Adrenal gland (tissue), 12 donors: ENCODE data around the gene MAP7D1. TPM values are rescaled to one million over a fixed set of nuclear protein-coding genes. Genes with fewer than 3 reads are reported as not detected.
"Not testable (repeated sequence)": the region's sequence is repeated elsewhere in the genome, so short reads cannot be mapped to it uniquely, and the experiment has no call there.

Experiments used
- DNase-seq, 7 donors: peaks; one replicate each; pipeline ENCODE4 v3.0.0-alpha.2; 2019 to 2020
- H3K27ac ChIP-seq, 5 donors: fragments of 200-600 bp; sonication (generic) in 4 of 5; 1 replicate in 3 of 5; 2 replicates in 2 of 5; pipeline versions ENCODE4 v1.5.1 to v1.8.0; 2016 to 2020; ENCODE audit warnings: mild to moderate bottlenecking in 1 of 5
- H3K27me3 ChIP-seq: fragments of 200-600 bp; 2 replicates; pipeline ENCODE4 v1.8.0; 2021
- H3K36me3 ChIP-seq, 2 donors: fragments of 200-600 bp; replicated peaks in 1 of 2; 1 replicate in 1 of 2; 2 replicates in 1 of 2; pipeline versions ENCODE4 v1.5.1 to v1.8.0; 2018 to 2022
- H3K4me1 ChIP-seq, 2 donors: fragments of 200-600 bp; replicated peaks in 1 of 2; 1 replicate in 1 of 2; 2 replicates in 1 of 2; pipeline versions ENCODE4 v1.5.1 to v1.8.0; 2018 to 2021
- H3K4me3 ChIP-seq, 4 donors: fragments of 200-600 bp; sonication (generic) in 3 of 4; one replicate each; pipeline ENCODE4 v1.5.1; 2016 to 2018
- H3K9me3 ChIP-seq, 3 donors: fragments of 200-600 bp; sonication (generic) in 1 of 3; replicated peaks in 1 of 3; 1 replicate in 2 of 3; 2 replicates in 1 of 3; pipeline versions ENCODE4 v1.5.1 to v1.8.0; 2016 to 2021
- CTCF ChIP-seq, 6 experiments: fragments of 450-650 bp in 4 of 6; fragments of 200-600 bp in 2 of 6; sonication (generic) in 1 of 6; IDR thresholded peaks; 1 replicate in 5 of 6; 2 replicates in 1 of 6; pipeline versions ENCODE4 v1.5.1 to v1.8.0; 2016 to 2021; ENCODE audit warnings: antibody characterized with exemption in 6 of 6, mild to moderate bottlenecking in 2 of 6, moderate library complexity in 1 of 6
- POLR2A ChIP-seq, 2 donors: fragments of 450-650 bp; IDR thresholded peaks; one replicate each; pipeline ENCODE4 v1.6.1; 2017; ENCODE audit warnings: antibody characterized with exemption in 2 of 2, mild to moderate bottlenecking in 2 of 2, moderate library complexity in 1 of 2
- WGBS, 4 donors: extraction: QIAGEN DNeasy Blood & Tissue Kit in 2 of 4; methylation state at CpG; one replicate each; pipeline versions ENCODE4 v1.1.5 to v1.1.7; 2013 to 2017; 5-methylcytosine and 5-hydroxymethylcytosine counted together
- intact Hi-C, 2 donors: fragments of 100-400 bp; cut with DNase I; formaldehyde crosslinking; loops; one replicate each; pipeline versions ENCODE4 v1.14.1 to v1.15.0; 2022 to 2023
- polyA plus RNA-seq, 3 donors: library from polyadenylated mRNA; stranded (reverse); fragments of 200-250 nt in 2 of 3; fragments of 350-450 nt in 1 of 3; fragmentation: Illumina TruSeq in 1 of 3; extraction: RNeasy Lipid Tissue Mini Kit (QIAGEN cat#74804) in 1 of 3; gene quantifications; one replicate each; pipeline ENCODE4 v1.2.3, GENCODE V29; 2013 to 2014
- total RNA-seq, 9 donors: library from RNA; depleted of rRNA in 4 of 9; stranded (reverse); fragments of >200 nt in 4 of 9; fragments of 120-200 nt in 1 of 9; fragmentation: NEBNext Ultra II Directional in 1 of 9; extraction: Animal tissue kit (Norgen Biotek cat#: 25700) in 1 of 9; gene quantifications; one replicate each; pipeline versions ENCODE4 v1.1.0 to v1.2.4, GENCODE V29; 2013 to 2023
- donor health status: healthy with polysubstance abuse.
- donor health status: Bipolar disorder and iron deficiency.
- donor health status: DM: yes; HTN: yes; CAD: no.
- donor health status: DM: no; HTN: no; CAD: no.
- donor health status: DM: no; HTN: no; CAD: no.
- donor health status: DM: yes; HTN: yes; CAD: no.

Gene MAP7D1
- total and polyA plus RNA-seq, 12 donors: 11.8 to 121 (median 68.3) TPM

GRCh38 chr1:36211307-36211706 lies 55.3 kb downstream of the MAP7D1 start:
- H3K27me3 ChIP-seq: no peaks in the 10 kb centered on the region
- no peak for DNase-seq
- intact Hi-C loops: no loop called here
- 95 to 100% (median 95%) methylated on average over 3 of the region's 3 CpGs for WGBS, 4 donors
- no peaks in the 10 kb centered on the region for H3K9me3 ChIP-seq
- H3K27ac ChIP-seq: no peak overlapping the region
- H3K4me3 ChIP-seq: no peak overlapping the region
- no peaks in the 10 kb centered on the region for H3K4me1 ChIP-seq
- no peaks in the 10 kb centered on the region for H3K36me3 ChIP-seq
- TF ChIP-seq CTCF (IDR thresholded peaks at IDR 0.05) (no peak), POLR2A (IDR thresholded peaks at IDR 0.05) (no peak)

DNA sequence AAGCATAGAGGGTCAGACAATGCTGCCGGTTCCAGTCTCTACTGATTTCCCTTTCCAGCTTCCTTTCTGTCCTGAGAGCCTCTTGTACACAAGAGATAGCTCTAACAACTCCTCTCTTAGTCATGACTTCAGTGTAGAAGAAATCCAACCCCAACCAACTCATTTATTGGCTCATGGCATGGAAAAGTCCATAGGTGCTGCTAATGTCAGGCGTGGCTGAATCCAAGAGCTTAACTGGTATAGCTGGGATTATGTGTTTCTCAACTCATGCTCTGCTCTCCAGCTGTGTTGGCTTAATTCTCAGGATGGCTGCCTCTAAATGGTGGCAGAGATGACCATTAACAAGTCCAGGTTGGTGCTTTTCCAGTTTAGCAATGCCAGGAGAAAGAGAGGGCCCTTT lies 55.9 kb downstream of the MAP7D1 start:
- H3K27me3 ChIP-seq: no peaks in the 10 kb centered on the region
- no peak for TF ChIP-seq POLR2A (IDR thresholded peaks at IDR 0.05)
- no peak for TF ChIP-seq CTCF (IDR thresholded peaks at IDR 0.05)
- no peak overlapping the region for H3K4me3 ChIP-seq
- DNase-seq: no peak
- whole genome bisulfite sequencing, 4 donors: 79 to 94% (median 90%) methylated on average over 1 to 2 of the region's 2 CpGs
- intact Hi-C loops: no loop called here
- no peak overlapping the region for H3K27ac ChIP-seq
- H3K4me1 ChIP-seq: no peaks in the 10 kb centered on the region
- H3K9me3 ChIP-seq: no peaks in the 10 kb centered on the region
- no peaks in the 10 kb centered on the region for H3K36me3 ChIP-seq

- DNase-seq: no peak
- Histone ChIP-seq H3K9me3 (no peaks in the 10 kb centered on the region), H3K4me3 (no peak overlapping the region), H3K27ac (no peak overlapping the region), H3K36me3 (no peaks in the 10 kb centered on the region), H3K27me3 (no peaks in the 10 kb centered on the region), H3K4me1 (no peaks in the 10 kb centered on the region)
- intact Hi-C loops: no loop called here
- TF ChIP-seq POLR2A (IDR thresholded peaks at IDR 0.05) (no peak), CTCF (IDR thresholded peaks at IDR 0.05) (no peak)
- 70 to 82% (median 76%) methylated on average over 2 of the region's 2 CpGs for WGBS, 4 donors
Measured at GRCh38 chr1:36212782-36213181, 56.8 kb downstream of the MAP7D1 start.

GRCh38 chr1:36217670-36218069 lies 61.7 kb downstream of the MAP7D1 start:
- no peak overlapping the region for H3K4me3 ChIP-seq
- 45 to 62% (median 55%) methylated on average over 2 of the region's 2 CpGs for WGBS, 4 donors
- DNase-seq: peak in 2 of 7 donors; percentile 22 to 47
- TF ChIP-seq CTCF (IDR thresholded peaks at IDR 0.05): peak in 5 of 6 experiments; percentile 24 to 50 (median 31)
- no peak for TF ChIP-seq POLR2A (IDR thresholded peaks at IDR 0.05)
- intact Hi-C loops: no loop called here
- H3K27me3 ChIP-seq: no peaks in the 10 kb centered on the region
- no peaks in the 10 kb centered on the region for H3K36me3 ChIP-seq
- H3K27ac ChIP-seq: no peak overlapping the region
- H3K4me1 ChIP-seq: peaks cover 0 to 1% of the 10 kb centered on the region in 2 donors
- no peaks in the 10 kb centered on the region for H3K9me3 ChIP-seq

DNA sequence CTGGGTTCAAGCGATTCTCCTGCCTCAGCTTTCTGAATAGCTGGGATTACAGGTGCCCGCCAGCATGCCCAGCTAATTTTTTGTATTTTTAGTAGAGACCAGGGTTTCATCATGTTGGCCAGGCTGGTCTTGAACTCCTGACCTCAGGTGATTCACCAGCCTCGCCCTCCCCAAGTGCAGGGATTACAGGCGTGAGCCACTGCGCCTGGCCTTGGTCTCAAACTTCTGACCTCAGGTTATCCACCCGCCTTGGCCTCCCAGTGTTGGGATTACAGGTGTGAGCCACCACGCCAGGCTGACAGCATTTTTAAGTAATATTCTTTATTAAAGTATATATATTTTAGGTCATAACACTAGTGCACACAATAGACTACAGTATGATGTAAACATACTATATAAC lies 65.9 kb downstream of the MAP7D1 start:
- 76 to 85% (median 80%) methylated on average over 6 to 7 of the region's 7 CpGs for WGBS, 4 donors
- peak in 1 of 7 donors; percentile 16 for DNase-seq
- not testable (repeated sequence) for H3K4me3 ChIP-seq, H3K9me3 ChIP-seq, H3K36me3 ChIP-seq, H3K27ac ChIP-seq, H3K27me3 ChIP-seq
- intact Hi-C loops: loop anchor here (10.0 kb wide), 1 partner anchor 63 kb away; no protein-coding TSS in a partner anchor
- peaks cover 19 to 25% of the 10 kb centered on the region in 2 donors for H3K4me1 ChIP-seq
